Measurements from ENCODE around the gene CSF2RB. TPM values are rescaled to one million over a fixed set of nuclear protein-coding genes. Genes with fewer than 3 reads are reported as not detected.

Gene CSF2RB
- total RNA-seq, 1 experiment from 2014 or later: not detected

DNA sequence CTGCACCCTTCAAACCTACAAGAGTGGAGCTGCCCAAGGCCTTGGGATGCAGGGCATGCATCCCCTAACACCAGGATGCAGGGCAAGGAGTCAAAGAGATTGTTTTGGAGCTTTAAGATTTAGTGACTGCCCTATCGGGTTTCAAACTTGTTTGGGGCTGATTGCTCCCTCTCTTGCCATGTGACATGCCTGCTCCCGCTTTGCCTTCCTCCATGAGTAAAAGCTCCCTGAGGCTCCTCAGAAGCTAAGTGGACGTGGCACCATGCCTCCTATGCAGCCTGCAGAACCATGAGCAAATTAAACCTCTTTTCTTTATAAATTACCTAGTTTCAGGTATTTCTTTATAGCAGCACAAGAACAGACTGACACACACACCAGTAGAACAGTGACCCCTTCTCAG is 15.8 kb upstream of the CSF2RB start:
- H3K9me3 Mint-ChIP-seq (ENCODE audit: low read depth, unreplicated experiment): peaks cover 8% of the 10 kb centered on the region
- H3K27ac Mint-ChIP-seq (ENCODE audit: unreplicated experiment): no peak overlapping the region
- intact Hi-C loops (cut with micrococcal nuclease; ENCODE audit: unreplicated experiment): no loop called here
- no TSS peak for BruUV-seq (replicated peaks)
- H3K27me3 Mint-ChIP-seq (ENCODE audit: unreplicated experiment): peaks cover 100% of the 10 kb centered on the region
- DNase-seq: no peak
- CTCF ChIA-PET: no interaction called here
- H3K4me3 Mint-ChIP-seq (ENCODE audit: low read depth, unreplicated experiment): no peak overlapping the region
- TF ChIP-seq, protein P1, sequence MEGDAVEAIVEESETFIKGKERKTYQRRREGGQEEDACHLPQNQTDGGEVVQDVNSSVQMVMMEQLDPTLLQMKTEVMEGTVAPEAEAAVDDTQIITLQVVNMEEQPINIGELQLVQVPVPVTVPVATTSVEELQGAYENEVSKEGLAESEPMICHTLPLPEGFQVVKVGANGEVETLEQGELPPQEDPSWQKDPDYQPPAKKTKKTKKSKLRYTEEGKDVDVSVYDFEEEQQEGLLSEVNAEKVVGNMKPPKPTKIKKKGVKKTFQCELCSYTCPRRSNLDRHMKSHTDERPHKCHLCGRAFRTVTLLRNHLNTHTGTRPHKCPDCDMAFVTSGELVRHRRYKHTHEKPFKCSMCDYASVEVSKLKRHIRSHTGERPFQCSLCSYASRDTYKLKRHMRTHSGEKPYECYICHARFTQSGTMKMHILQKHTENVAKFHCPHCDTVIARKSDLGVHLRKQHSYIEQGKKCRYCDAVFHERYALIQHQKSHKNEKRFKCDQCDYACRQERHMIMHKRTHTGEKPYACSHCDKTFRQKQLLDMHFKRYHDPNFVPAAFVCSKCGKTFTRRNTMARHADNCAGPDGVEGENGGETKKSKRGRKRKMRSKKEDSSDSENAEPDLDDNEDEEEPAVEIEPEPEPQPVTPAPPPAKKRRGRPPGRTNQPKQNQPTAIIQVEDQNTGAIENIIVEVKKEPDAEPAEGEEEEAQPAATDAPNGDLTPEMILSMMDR (IDR thresholded peaks at IDR 0.05; ENCODE audit: unreplicated experiment): no peak
- no peaks in the 10 kb centered on the region for H3K4me1 Mint-ChIP-seq (ENCODE audit: low read depth, unreplicated experiment)
- H3K36me3 Mint-ChIP-seq (ENCODE audit: insufficient read depth, unreplicated experiment): no peaks in the 10 kb centered on the region

DNA sequence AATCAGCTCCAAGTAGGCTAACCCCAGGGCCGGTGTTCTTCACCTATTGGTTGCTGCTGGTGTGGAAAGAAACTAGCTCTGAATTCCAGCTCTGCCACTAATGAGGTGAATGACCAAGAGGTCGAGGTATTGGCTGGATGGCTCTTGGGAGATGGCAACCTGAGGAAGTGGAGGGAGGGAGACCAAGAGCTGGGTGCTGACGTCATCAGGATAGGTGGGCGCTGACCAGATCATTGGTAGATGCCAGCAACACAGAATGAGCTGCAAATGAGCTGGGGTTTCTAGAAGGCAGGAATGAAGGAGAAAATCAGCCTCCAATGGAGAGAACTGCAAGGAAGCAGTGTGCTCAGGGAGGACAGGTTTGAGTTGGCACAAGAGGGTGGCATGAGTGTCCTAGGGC is 14.7 kb upstream of the CSF2RB start:
- H3K36me3 Mint-ChIP-seq (ENCODE audit: insufficient read depth, unreplicated experiment): no peaks in the 10 kb centered on the region
- CTCF ChIA-PET: interaction anchor here (0.6 kb wide), 1 partner anchor 8 kb away, joined by 3 read pairs; no protein-coding TSS in a partner anchor
- peaks cover 100% of the 10 kb centered on the region for H3K27me3 Mint-ChIP-seq (ENCODE audit: unreplicated experiment)
- H3K4me1 Mint-ChIP-seq (ENCODE audit: low read depth, unreplicated experiment): no peaks in the 10 kb centered on the region
- intact Hi-C loops (cut with micrococcal nuclease; ENCODE audit: unreplicated experiment): no loop called here
- no peak for DNase-seq
- no peak overlapping the region for H3K27ac Mint-ChIP-seq (ENCODE audit: unreplicated experiment)
- BruUV-seq (replicated peaks): no TSS peak
- H3K4me3 Mint-ChIP-seq (ENCODE audit: low read depth, unreplicated experiment): no peak overlapping the region
- peaks cover 8% of the 10 kb centered on the region for H3K9me3 Mint-ChIP-seq (ENCODE audit: low read depth, unreplicated experiment)
- TF ChIP-seq, protein P1 (IDR thresholded peaks at IDR 0.05; ENCODE audit: unreplicated experiment): no peak

DNA sequence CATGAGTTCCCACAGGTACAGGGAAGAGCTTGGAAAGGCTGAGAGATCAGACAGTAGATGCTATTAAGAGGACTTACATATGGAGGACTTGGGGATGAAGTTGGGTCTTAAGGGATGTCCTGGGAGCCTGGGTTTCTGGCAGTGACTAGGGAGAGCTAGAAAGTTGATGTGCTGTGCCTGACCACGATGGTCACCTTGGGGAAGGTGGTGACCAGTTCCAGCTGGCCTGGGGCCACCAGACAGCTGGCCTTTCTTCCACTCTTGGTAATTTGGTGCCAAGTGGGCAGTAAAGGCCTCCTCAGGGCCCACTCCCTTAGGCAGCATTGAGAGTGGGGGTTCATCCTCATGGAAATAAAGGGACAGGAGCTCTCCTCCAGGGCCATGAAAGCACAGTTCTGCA is 13.9 kb upstream of the CSF2RB start:
- no peak for DNase-seq
- TF ChIP-seq, protein P1 (IDR thresholded peaks at IDR 0.05; ENCODE audit: unreplicated experiment): no peak
- Mint-ChIP-seq H3K27ac (ENCODE audit: unreplicated experiment) (no peak overlapping the region), H3K36me3 (ENCODE audit: insufficient read depth, unreplicated experiment) (no peaks in the 10 kb centered on the region), H3K9me3 (ENCODE audit: low read depth, unreplicated experiment) (peaks cover 8% of the 10 kb centered on the region), H3K4me3 (ENCODE audit: low read depth, unreplicated experiment) (no peak overlapping the region), H3K27me3 (ENCODE audit: unreplicated experiment) (peaks cover 100% of the 10 kb centered on the region), H3K4me1 (ENCODE audit: low read depth, unreplicated experiment) (no peaks in the 10 kb centered on the region)
- intact Hi-C loops (cut with micrococcal nuclease; ENCODE audit: unreplicated experiment): no loop called here
- CTCF ChIA-PET: no interaction called here
- BruUV-seq (replicated peaks): no TSS peak

DNA sequence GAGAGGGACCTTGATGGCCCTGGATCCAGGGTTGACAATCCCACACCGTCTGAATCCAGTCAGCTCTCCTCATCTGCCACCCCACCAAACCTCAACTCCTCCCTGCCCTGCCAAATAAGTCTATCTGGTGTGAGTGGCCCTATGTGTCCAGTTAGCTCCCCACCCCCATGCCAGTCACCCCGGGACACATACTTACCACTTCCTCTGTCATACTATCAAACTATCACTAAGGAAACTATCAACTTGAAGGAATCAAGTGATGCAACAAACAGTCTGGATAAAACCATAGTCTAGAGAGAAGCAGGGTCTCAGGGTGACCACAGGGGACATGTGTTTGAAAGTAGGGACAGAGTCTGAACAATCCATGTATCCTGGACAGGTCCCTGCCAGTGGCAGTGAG is 13.2 kb upstream of the CSF2RB start:
- Mint-ChIP-seq H3K27me3 (ENCODE audit: unreplicated experiment) (peaks cover 100% of the 10 kb centered on the region), H3K4me3 (ENCODE audit: low read depth, unreplicated experiment) (no peak overlapping the region), H3K4me1 (ENCODE audit: low read depth, unreplicated experiment) (no peaks in the 10 kb centered on the region), H3K9me3 (ENCODE audit: low read depth, unreplicated experiment) (peaks cover 5% of the 10 kb centered on the region), H3K36me3 (ENCODE audit: insufficient read depth, unreplicated experiment) (no peaks in the 10 kb centered on the region), H3K27ac (ENCODE audit: unreplicated experiment) (no peak overlapping the region)
- CTCF ChIA-PET: no interaction called here
- DNase-seq: no peak
- BruUV-seq (replicated peaks): no TSS peak
- intact Hi-C loops (cut with micrococcal nuclease; ENCODE audit: unreplicated experiment): no loop called here
- TF ChIP-seq, protein P1 (IDR thresholded peaks at IDR 0.05; ENCODE audit: unreplicated experiment): no peak
